RWPE2 (cell line): ENCODE data around the gene KDM7A.

Source experiments
- ATAC-seq: fragments of 200-7000 bp; cut with Tn5 transposase; 3 replicates; pipeline ENCODE4 v1.9.1; 2021; ENCODE audit warnings: low read depth
- DNase-seq: peaks from one replicate; pipeline ENCODE4 v3.0.0-alpha.2; 2020; ENCODE audit warnings: low spot score
- H3K27ac ChIP-seq: fragments of 450-650 bp; 2 replicates; pipeline ENCODE4 v1.5.1; 2017; ENCODE audit warnings: mild to moderate bottlenecking; ENCODE audit not compliant: poor library complexity, severe bottlenecking
- H3K27me3 ChIP-seq: fragments of 250-450 bp; sonication (Bioruptor Pico); 2 replicates; pipeline ENCODE4 v1.5.1; 2021; ENCODE audit warnings: mild to moderate bottlenecking, moderate library complexity; ENCODE audit not compliant: insufficient read depth, poor library complexity, severe bottlenecking
- H3K36me3 ChIP-seq: fragments of 250-450 bp; sonication (Bioruptor Pico); 2 replicates; pipeline ENCODE4 v1.5.1; 2020; ENCODE audit warnings: low read depth, mild to moderate bottlenecking, moderate library complexity
- H3K4me1 ChIP-seq: fragments of 250-450 bp; sonication (Bioruptor Pico); 2 replicates; pipeline ENCODE4 v1.5.1; 2021; ENCODE audit warnings: mild to moderate bottlenecking, moderate library complexity; ENCODE audit not compliant: insufficient read depth, poor library complexity, severe bottlenecking
- H3K4me3 ChIP-seq: fragments of 250-450 bp; sonication (Bioruptor Pico); 2 replicates; pipeline ENCODE4 v1.5.1; 2021; ENCODE audit warnings: mild to moderate bottlenecking, moderate library complexity; ENCODE audit not compliant: severe bottlenecking
- H3K9me3 ChIP-seq: fragments of 250-450 bp; sonication (Bioruptor Pico); 2 replicates; pipeline ENCODE4 v1.5.1; 2021; ENCODE audit warnings: mild to moderate bottlenecking, moderate library complexity; ENCODE audit not compliant: severe bottlenecking
- TF ChIP-seq, protein P1 (sequence below): fragments of 450-650 bp; IDR thresholded peaks from one replicate; pipeline ENCODE4 v1.5.1; 2017; ENCODE audit warnings: mild to moderate bottlenecking, moderate library complexity; ENCODE audit not compliant: poor library complexity, severe bottlenecking

The KDM7A gene

DNA sequence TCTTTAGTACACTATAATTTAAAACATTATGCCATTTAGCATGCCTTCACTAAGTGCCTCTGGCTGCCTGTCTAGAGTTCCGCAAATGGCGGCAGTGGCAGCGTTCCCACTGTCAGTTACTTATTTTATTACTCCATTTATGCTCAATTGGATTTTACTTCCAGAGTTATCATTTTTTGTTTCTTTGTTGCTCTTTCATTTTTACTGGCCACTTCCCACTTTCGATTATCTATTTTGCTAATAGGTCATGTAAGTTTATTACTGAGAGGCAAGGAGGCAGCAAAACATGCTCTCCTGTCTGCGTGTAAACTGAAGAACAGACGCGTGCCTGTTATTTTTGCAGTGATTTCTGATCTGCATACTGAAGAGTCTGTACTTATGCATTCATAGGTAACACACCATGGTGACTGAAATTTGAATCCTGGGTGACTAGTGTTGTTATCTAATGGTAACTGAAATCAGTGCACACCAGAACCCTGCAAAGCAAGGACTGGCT, 23.1 kb downstream of the KDM7A start:
- TF ChIP-seq, protein P1, sequence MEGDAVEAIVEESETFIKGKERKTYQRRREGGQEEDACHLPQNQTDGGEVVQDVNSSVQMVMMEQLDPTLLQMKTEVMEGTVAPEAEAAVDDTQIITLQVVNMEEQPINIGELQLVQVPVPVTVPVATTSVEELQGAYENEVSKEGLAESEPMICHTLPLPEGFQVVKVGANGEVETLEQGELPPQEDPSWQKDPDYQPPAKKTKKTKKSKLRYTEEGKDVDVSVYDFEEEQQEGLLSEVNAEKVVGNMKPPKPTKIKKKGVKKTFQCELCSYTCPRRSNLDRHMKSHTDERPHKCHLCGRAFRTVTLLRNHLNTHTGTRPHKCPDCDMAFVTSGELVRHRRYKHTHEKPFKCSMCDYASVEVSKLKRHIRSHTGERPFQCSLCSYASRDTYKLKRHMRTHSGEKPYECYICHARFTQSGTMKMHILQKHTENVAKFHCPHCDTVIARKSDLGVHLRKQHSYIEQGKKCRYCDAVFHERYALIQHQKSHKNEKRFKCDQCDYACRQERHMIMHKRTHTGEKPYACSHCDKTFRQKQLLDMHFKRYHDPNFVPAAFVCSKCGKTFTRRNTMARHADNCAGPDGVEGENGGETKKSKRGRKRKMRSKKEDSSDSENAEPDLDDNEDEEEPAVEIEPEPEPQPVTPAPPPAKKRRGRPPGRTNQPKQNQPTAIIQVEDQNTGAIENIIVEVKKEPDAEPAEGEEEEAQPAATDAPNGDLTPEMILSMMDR, result no peak
- Histone ChIP-seq H3K9me3 (no peaks in the 10 kb centered on the region), H3K27me3 (no peaks in the 10 kb centered on the region), H3K4me3 (no peak overlapping the region), H3K36me3 (no peaks in the 10 kb centered on the region), H3K4me1 (peaks cover 3% of the 10 kb centered on the region), H3K27ac (no peak overlapping the region)
- DNase-seq (no peak), ATAC-seq (no peak)

DNA sequence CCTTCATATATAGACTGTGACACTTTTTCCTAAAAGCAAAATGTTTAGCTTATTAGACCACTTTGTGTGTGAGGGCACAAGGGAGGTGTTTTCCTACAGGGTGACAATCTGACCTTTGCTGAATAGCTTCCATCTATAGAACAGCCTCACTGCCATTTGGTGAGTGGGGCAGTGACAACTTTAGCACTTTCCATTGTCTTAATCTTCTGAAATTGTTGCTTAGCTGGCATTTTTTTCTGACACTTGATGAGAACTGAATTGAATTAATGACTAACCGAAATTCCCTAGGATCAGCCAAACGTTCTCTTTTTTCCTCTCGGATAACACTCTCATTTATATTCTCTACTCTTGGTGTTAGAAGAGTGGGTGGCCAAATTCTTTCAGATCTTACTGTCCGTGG, 30.2 kb downstream of the KDM7A start:
- ATAC-seq (no peak), DNase-seq (no peak)
- TF ChIP-seq, protein P1, result no peak
- H3K36me3 ChIP-seq, result no peaks in the 10 kb centered on the region
- peaks cover 2% of the 10 kb centered on the region for H3K9me3 ChIP-seq
- H3K27ac ChIP-seq, result no peak overlapping the region
- H3K4me1 ChIP-seq, result no peaks in the 10 kb centered on the region
- no peaks in the 10 kb centered on the region for H3K27me3 ChIP-seq
- H3K4me3 ChIP-seq, result no peak overlapping the region

- ATAC-seq (no peak), DNase-seq (no peak)
- no peaks in the 10 kb centered on the region for H3K4me1 ChIP-seq
- TF ChIP-seq, protein P1, result no peak
- H3K27ac ChIP-seq, result no peak overlapping the region
- H3K9me3 ChIP-seq, result peaks cover 2% of the 10 kb centered on the region
- no peaks in the 10 kb centered on the region for H3K36me3 ChIP-seq
- H3K4me3 ChIP-seq, result no peak overlapping the region
- no peaks in the 10 kb centered on the region for H3K27me3 ChIP-seq
Measured at GRCh38 chr7:140145709-140146108, 31.1 kb downstream of the KDM7A start.

- Histone ChIP-seq H3K4me3 (no peak overlapping the region), H3K36me3 (no peaks in the 10 kb centered on the region), H3K27ac (no peak overlapping the region), H3K4me1 (no peaks in the 10 kb centered on the region), H3K9me3 (peaks cover 2% of the 10 kb centered on the region), H3K27me3 (no peaks in the 10 kb centered on the region)
- no peak for DNase-seq
- ATAC-seq, result no peak
- TF ChIP-seq, protein P1, result no peak
Measured at GRCh38 chr7:140144821-140145220, 32.0 kb downstream of the KDM7A start.

DNA sequence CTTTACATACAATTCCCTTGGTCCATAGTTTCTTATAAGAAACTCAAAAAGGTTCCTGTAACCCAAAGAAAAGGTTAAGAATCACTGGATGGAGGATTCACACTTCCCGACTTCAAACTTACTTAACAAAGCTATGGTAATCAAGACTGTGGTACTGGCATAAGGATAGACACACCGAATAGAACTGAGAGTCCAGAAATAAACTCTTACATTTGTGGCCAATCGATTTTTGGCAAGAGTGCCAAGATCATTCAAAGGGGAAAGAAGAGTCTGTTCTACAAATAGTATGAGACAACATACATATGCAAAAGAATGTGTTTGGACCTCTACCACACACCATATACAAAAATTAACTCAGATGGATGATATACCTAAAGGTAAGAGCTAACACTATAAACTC, 32.8 kb downstream of the KDM7A start:
- no peak for DNase-seq
- H3K27me3 ChIP-seq, result no peaks in the 10 kb centered on the region
- no peak overlapping the region for H3K4me3 ChIP-seq
- peaks cover 2% of the 10 kb centered on the region for H3K9me3 ChIP-seq
- TF ChIP-seq, protein P1, result no peak
- H3K27ac ChIP-seq, result no peak overlapping the region
- no peaks in the 10 kb centered on the region for H3K4me1 ChIP-seq
- ATAC-seq, result no peak
- H3K36me3 ChIP-seq, result no peaks in the 10 kb centered on the region
